Right ventricle myocardium inferior (tissue), 1 donor: ENCODE measurements around the gene JCAD. TPM values are rescaled to one million over a fixed set of nuclear protein-coding genes. Genes with fewer than 3 reads are reported as not detected.
"Not testable (repeated sequence)": the region's sequence is repeated elsewhere in the genome, so short reads cannot be mapped to it uniquely, and the experiment has no call there.

Experiments used
- ATAC-seq: fragments of 200-7000 bp; cut with Tn5 transposase; one replicate; pipeline ENCODE4 v1.9.1; 2020; ENCODE audit warnings: mild to moderate bottlenecking, moderate library complexity
- DNase-seq: peaks from one replicate; pipeline ENCODE4 v3.0.0; 2021; ENCODE audit errors: missing footprints
- intact Hi-C: fragments of 100-400 bp; cut with DNase I; formaldehyde crosslinking; loops from one replicate; pipeline ENCODE4 v1.11.0; 2022
- total RNA-seq: library from RNA; stranded (reverse); fragmentation: NEBNext Ultra II Directional; extraction: Animal tissue kit (Norgen Biotek cat#: 25700); gene quantifications from one replicate; pipeline ENCODE4 v1.2.1, GENCODE V29; 2021
- donor health status: DM: no; HTN: yes; CAD: no; lungs with severe emphysema.

JCAD gene
- total RNA-seq, 1 donor from 2014 or later = 25.6 TPM

DNA sequence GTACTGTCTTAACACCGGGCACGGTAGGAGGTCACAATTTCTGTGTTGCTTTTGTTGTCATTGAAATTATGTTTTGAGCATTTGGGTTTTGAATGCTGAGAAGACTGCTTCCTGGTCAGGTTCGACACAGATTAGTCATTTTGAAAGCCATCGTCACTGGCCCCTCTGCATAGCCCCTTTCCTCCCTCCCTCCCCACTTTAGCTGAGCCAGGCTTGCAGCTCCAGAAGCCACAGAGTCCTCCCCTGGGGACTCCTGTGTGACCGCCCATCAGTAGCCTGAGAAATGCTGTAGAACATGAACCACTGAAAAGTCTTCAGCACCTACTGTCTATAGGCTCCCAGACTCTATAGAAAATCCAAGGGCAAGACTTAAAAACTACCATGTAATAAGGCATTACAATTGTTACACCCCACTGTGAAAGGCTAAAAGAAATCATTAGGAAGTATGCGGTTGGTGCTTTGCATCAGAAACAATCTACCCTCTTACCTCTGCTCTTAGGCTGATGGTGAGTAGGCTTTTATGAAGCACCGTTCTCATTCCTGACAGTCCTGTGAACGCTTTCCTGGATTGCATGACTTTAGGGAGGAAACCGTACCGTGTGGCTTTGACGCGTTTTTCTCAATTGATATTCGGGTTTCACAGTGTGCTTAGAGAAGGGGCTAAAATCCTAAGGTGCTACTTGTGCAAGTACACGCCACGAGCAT is 24.8 kb downstream of the JCAD start:
- ATAC-seq (no peak), DNase-seq (no peak)
- intact Hi-C loops = no loop called here

DNA sequence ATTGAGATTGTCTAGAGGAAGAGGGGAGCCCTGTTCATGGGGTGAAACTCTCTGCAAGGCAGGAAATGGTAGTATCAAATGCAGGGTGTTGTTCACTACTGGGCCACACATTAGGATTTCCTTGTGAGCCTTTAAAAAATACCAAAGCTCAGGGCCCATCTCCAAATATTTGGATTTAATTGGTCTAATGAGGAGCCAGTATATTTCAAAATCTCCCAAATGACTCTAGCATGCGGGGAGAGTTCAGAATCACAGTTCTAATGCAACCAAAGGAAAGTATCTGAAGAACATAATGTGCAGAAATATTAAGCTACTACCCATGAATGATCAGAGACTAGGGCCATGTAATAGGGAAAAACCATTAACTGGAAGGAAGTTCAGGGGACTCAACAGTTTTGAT is 27.3 kb downstream of the JCAD start:
- ATAC-seq = no peak
- intact Hi-C loops = no loop called here
- DNase-seq = no peak

DNA sequence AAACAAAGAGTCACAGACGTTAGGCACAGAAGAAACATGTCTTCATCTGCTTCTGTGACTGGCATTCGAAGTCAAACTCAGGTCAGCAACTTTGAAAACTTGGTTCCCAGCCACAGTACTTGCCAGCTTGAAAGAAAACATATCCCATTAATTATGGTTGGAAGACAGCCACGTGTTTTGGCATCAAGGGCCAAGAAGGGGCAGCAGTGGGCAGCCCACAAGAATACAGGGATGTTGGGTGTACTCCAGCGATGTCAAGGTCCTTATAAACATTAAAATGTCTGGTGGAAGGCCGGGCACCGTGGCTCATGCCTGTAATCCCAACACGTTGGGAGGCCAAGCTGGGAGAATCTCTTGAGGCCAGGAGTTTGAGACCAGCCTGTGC is 29.5 kb downstream of the JCAD start:
- intact Hi-C loops = loop anchor here (10.0 kb wide), 1 partner anchor 155 kb away; no protein-coding TSS in a partner anchor
- no peak for DNase-seq
- no peak for ATAC-seq

DNA sequence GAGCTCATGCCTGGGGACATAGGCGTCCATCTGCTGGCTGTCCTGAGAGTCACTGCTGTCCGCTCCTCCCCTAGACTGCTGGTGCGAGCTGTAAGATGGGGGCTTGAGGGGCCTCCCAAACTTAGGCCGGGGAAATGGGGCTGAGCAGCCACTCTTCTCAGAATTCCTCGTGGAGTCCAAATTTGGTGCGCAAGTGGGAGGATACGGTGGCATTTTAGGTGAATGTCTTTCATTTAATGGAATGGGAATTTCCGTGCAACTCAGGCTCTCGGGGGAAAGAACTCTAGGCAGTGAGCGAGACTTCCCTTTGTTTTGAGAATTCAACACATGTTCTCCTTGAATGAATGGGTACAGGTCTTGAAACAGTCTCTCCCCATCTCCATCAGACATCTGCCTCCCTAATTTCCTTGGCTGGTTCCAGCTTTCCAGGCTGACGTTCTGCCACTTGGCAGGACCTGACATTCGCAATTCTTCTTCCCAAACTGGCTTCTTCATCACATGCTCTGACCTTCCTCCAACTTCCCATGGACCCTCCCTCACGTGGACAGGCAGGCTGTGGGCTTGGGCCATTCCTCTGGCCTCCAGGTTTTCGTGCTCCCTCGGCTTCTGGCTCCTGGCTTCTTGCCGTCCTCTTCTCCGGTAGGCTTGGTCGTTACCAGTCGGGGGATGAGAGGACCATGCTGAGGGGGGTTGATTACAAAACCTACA is 30.1 kb downstream of the JCAD start:
- ATAC-seq = no peak
- intact Hi-C loops = loop anchor here (10.0 kb wide), 1 partner anchor 155 kb away; no protein-coding TSS in a partner anchor
- no peak for DNase-seq

DNA sequence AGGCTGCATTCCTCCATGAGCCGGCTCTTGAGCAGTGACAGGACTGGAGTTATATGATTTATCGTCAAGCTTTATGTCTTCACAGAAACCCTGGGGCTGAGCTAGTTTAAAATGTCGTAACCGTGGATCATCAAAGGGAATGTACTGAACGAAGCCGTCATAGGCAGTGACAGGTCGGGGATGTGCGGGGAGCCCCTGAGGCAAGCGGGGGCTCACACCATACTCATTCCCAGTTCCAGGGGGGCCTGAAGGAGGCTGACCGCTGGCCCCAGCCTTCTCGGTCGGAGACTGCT is 30.7 kb downstream of the JCAD start:
- ATAC-seq (no peak), DNase-seq (no peak)
- intact Hi-C loops = loop anchor here (10.0 kb wide), 1 partner anchor 156 kb away; no protein-coding TSS in a partner anchor

DNA sequence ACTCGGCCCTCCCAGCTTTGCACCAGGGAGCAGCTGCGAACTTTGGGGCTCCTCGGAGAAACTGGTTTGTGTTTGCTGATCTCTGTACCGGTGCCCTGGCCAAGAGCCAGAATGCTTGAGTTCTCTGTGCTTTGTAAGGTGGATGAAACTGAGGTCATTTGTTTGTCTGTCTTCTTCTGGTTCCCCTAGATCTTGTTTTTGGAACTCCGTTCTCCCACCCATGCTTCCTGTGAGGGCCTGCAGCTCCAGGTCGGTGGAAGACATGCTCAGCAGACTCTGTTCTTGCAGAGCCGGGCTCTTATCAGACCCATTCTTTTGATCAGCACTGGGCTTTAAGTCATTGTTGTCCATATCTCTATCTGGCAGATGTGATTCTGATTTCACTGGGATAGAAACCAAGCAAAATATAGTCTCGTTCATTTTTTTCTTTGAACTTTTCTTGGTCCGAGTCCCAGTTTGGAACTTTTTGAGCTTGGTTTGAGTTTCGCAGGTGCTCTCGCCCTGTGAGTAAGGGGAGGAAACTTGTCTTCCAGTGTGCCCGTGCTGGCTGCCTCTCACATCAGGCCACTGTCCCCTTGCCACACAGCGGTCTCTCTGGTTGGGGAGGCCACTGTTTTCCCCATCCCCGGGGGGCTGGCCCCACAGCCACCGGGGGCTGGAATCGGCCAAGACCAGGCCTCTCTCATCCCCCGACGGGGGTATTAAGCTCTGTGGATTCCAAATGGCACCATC is 31.2 kb downstream of the JCAD start:
- intact Hi-C loops = loop anchor here (10.0 kb wide), 1 partner anchor 157 kb away; no protein-coding TSS in a partner anchor
- DNase-seq (no peak), ATAC-seq (peak; percentile 23)

DNA sequence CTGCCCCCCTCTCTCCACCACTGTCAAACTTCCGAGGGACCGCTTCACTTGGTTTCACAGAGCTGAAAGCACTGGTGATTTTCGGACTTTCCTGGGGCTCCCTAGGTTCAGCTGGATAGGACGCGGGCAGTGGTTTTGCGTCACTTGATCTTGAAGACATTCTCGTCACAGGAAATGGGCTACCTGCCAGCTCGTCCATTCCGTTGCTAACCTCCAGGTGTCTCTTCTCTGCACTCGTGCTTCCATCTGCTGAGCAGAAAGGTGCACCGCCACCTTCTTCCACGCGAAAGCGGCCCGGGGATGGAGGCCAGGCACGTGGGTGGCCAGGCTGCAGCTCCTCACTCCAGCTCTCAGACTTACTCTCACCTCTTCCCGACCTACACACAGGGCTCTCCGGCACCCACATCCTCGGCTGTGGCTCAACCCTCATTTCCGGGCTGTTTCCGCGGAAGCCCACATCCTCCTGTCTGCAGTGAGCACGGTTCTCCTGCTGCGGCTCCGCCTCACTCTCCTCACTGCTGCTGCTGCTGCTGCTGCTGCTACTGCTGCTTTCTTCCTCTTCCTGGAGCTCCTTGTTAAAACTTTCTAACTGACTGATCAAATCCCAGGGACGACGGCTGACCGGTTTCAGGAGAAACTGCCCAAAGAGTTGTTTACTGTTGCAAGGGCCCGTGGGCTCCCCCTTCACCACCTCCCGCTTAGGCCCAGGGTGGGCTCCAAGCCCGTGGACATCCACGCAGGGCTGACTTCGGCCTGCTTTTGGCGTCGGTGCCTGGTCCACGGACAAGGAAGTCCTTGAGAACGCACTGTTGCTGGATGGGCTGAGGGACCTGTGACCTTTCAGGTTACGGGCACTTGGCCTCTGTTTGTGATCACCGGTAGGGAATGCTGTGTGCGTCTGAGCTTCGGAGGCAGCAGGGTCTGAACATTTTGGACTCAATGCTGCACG is 32.1 kb downstream of the JCAD start:
- intact Hi-C loops = loop anchor here (10.0 kb wide), 1 partner anchor 157 kb away; no protein-coding TSS in a partner anchor
- DNase-seq (peak; percentile 82), ATAC-seq (peak; percentile 49)

DNA sequence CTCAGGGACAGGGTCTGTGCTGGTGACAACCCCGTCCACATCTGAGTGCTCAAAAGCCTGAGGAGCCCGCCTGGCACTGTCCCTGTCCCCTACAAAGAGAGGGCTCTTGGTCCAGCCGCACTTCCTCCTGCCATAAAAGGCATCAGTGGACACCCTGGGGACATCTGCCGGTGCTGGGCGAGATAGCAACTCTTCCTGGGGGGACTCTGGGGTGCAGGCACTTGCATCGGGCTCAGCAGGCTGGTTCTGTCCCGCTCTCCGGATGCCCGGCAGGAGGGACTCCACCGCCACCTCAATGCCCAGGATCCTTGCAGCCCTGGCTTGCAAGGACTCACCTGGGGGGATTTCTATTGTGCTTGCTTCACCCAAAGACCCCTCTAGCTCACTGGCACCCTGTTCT is 32.8 kb downstream of the JCAD start:
- no peak for DNase-seq
- no peak for ATAC-seq
- intact Hi-C loops = loop anchor here (10.0 kb wide), 1 partner anchor 158 kb away; no protein-coding TSS in a partner anchor

DNA sequence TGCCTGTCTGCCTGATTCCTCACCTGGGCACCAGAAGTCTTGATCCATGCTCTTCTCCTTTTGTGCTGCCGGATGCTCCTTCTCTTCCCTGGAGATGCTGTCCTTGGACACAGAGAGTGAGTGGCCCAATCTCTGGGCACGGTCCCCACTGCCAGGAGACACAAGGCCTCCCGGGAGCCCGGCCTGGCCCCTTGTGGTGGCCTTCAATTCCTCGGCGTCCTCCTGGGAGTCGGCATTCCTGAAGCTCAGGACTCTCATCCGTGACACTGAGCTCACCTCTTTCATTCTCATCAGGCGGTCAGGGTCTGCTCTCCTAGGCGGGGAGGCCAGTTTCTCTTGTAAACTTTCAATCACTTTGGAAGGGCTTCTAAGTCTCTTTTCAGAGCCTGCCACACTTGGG is 33.3 kb downstream of the JCAD start:
- intact Hi-C loops = loop anchor here (10.0 kb wide), 1 partner anchor 159 kb away; no protein-coding TSS in a partner anchor
- DNase-seq (no peak), ATAC-seq (no peak)

DNA sequence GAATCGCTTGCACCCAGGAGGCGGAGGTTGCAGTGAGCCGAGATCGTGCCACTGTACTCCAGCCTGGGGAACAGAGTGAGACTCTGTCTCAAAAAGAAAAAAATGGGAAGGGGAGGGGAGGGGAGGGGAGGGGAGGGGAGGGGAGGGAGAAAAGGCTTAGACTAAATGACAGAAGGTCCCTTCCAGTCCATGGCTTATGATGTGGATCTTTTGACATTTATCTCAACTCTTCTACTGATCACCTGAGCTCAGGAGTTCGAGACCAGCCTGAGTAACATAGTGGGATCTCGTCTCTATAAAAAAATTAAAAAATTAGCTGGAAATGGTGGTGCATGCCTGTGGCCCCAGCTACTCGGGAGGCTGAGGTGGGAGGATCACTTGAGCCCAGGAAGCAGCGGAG is 34.0 kb downstream of the JCAD start:
- DNase-seq, ATAC-seq: not testable (repeated sequence)
- intact Hi-C loops = loop anchor here (10.0 kb wide), 1 partner anchor 159 kb away; no protein-coding TSS in a partner anchor

DNA sequence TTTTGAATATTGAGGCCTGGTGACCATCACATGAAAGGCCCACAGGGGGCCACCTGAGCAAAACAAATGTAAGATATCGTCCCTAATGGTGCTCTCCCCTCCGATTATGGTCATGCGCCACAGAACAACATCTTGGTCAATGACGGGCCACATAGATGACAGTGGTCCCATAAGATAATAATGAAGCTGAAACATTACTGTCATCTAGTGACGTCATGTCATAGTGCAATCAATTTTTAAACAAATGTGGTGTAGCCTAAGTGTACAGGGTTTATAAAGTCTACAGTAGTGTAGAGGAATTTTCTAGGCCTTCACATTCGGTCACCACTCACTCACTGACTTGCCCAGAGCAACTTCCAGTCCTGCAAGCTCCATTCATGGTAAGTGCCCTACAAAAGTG is 36.8 kb downstream of the JCAD start:
- no peak for ATAC-seq
- intact Hi-C loops = loop anchor here (10.0 kb wide), 1 partner anchor 162 kb away; no protein-coding TSS in a partner anchor
- no peak for DNase-seq

DNA sequence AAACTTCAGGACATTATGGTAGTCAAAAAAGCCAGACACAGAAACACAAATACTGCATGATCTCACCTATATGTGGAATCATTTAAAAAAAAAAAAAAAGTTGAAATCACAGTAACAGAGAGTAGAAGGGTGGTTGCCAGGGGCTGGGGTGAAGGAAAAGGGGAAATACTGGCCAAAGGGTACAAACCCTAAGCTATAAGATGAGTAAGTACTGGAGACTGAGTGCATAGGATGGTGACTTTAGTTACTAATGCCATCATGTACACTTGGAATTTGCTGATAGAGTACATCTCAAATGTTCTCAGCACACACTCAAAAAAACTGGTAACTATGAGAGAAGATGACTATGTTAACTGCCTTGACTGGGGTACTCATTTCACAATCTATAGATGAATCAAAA is 39.9 kb downstream of the JCAD start:
- intact Hi-C loops = no loop called here
- no peak for DNase-seq
- ATAC-seq = no peak

DNA sequence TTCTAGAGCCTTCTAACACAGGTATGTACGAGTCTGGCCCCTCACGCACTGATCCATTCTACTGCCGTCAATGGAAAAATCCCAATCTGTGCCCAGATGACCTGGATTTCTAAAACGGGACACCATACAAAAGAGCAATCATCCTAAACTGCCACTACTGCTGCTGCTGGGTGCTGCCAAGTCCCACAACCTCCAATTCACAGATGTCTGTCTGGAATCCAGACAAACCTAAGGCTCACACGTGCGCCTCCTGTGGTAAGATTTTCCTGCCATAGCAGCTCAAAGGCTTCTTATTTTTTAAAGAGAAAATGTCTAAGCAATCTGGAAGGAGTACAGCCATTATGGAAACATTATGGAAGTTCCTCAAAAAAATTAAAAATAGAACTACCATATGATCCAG is 40.9 kb downstream of the JCAD start:
- intact Hi-C loops = no loop called here
- no peak for DNase-seq
- no peak for ATAC-seq

DNA sequence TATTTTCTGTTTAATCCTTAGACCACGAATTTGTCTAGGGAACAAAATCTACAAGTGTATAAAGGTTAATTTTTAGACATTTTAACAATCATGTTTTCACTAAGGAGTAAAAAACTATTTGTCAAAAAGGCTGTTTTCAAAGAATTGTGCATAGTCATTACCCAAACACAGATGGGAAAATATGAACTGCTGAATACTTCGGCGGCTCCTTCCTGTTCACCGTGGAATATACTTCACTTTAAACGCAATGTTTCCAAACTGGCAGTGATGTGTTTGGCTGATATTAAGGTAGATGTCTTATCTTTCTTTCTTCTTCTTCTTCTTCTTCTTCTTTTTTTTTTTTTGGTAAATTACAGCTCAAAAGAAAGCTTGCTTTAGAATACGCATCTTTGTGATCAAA is 41.4 kb downstream of the JCAD start:
- intact Hi-C loops = no loop called here
- ATAC-seq (no peak), DNase-seq (no peak)

DNA sequence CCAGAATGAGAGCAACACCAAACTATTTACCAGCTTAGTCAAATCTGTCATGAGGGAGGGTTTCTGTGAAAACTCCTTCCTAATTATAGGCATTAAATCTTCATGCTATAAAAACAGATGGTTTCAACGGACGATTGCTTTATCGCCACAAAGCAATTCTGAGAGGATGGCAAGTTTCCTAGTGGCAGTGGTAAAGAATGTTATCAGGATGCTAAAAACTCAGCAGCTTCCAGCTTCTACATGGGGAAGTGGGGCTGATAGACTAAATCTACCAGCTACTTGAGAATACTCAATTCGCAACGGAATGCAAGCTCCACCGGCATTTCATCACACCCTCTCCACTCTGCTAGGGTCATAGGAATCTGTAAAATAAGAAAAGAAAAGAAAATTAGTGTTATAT is 41.8 kb downstream of the JCAD start:
- DNase-seq (no peak), ATAC-seq (no peak)
- intact Hi-C loops = no loop called here

DNA sequence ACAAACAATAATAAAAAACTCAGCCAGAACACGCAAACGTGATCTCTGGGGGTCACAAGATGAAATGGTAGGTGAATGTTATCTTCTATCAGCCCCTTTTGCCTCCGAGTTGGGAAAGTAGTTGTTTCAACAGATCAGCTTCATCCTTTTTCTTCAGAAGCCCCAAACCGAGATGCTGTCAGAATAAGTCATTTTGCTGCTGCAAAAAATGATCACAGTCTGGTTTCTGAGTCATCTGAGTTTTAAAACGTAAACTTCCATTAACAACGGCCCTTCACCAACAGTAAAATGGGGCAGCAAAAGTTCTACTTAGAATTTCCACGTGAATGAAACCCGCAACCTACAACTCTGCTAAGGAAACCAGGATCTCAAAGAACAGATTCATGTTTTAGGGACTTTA is 44.9 kb downstream of the JCAD start:
- ATAC-seq = no peak
- intact Hi-C loops = no loop called here
- DNase-seq = no peak

DNA sequence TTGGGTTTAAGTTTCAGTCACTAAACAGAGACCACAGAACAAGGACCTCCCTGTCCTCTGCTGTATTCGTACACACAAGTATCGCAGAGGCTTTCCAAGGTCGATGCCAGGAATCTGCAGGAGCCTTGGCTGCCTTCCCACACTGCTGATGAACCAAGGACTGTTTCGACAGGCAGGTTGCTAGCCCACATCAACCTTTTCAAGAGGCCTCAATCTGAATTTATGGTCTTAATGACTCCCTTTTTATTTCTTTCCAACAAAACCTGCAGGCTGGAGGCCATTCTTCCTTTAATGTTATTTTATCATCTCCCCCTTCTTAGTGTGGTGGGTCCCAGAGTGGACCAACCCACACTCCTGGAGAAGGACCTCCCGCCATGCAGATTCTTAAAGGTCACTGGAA is 45.6 kb downstream of the JCAD start:
- peak; percentile 71 for ATAC-seq
- intact Hi-C loops = no loop called here
- DNase-seq = no peak

DNA sequence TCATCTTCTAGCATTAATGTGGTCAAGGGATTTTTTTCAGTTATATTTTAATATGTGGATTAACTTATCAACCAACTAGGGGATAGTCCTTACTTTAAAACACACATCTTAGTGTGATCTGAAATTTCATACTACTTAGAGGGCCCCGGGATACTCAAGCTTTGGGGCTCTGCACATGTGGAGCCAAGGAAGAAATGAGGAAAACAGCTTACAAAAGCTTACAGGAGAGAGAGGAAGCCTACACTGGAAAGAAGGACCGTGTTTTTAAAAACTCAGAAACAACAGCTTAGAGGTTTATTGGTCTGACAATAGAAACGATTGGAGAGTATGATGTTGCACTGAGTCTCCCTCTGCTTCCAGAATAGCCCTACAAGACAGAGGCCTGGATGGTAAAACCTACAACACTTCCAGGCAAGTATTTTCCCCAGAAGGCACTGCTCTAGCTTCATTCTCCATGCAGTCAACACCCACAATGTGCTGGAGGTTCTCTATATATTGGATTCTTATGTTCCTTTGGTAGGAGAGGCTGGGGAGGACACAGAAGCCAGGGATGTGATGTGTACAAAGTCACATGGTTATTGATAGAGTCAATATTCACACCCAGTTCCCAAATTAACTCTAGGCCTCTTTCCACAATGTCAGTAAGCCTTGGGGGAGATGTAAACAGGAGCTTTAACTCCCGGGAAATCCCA is 47.3 kb downstream of the JCAD start:
- ATAC-seq (no peak), DNase-seq (no peak)
- intact Hi-C loops = no loop called here
